Esophagus squamous epithelium (tissue), 5 donors: ENCODE data around the gene RNF212. TPM values are rescaled to one million over a fixed set of nuclear protein-coding genes. Genes with fewer than 3 reads are reported as not detected.

ENCODE experiments used
- DNase-seq: peaks from one replicate; lab custom pipeline; 2025; lab: John Stamatoyannopoulos, UW
- H3K27ac ChIP-seq, 4 donors: fragments of 200-600 bp; sonication (generic); one replicate each; pipeline ENCODE4 v1.5.1; 2016 to 2019; ENCODE audit warnings: mild to moderate bottlenecking in 1 of 4
- H3K27me3 ChIP-seq, 4 donors: fragments of 200-600 bp; sonication (generic); 1 replicate in 3 of 4; 2 replicates in 1 of 4; pipeline versions ENCODE4 v1.5.1 to v1.6.0; 2017 to 2021; ENCODE audit warnings: antibody characterized with exemption in 1 of 4
- H3K36me3 ChIP-seq, 3 donors: fragments of 200-600 bp; sonication (generic); one replicate each; pipeline ENCODE4 v1.5.1; 2016 to 2019
- H3K4me1 ChIP-seq, 3 donors: fragments of 200-600 bp; sonication (generic); one replicate each; pipeline ENCODE4 v1.5.1; 2017 to 2019
- H3K4me3 ChIP-seq, 4 donors: fragments of 200-600 bp; sonication (generic); 1 replicate in 3 of 4; 2 replicates in 1 of 4; pipeline ENCODE4 v1.5.1; 2016 to 2019; ENCODE audit warnings: mild to moderate bottlenecking in 2 of 4, moderate library complexity in 1 of 4
- H3K9me3 ChIP-seq, 3 donors: fragments of 200-600 bp; sonication (generic); one replicate each; pipeline ENCODE4 v1.5.1; 2016 to 2019
- POLR2A ChIP-seq, 4 donors: fragments of 450-650 bp; IDR thresholded peaks; one replicate each; pipeline ENCODE4 v1.6.1; 2017; ENCODE audit warnings: antibody characterized with exemption in 4 of 4, mild to moderate bottlenecking in 4 of 4, moderate library complexity in 3 of 4
- WGBS, 2 donors: methylation state at CpG; one replicate each; pipeline ENCODE4 v1.1.5; 2018; 5-methylcytosine and 5-hydroxymethylcytosine counted together
- intact Hi-C: fragments of 100-400 bp; cut with DNase I; formaldehyde crosslinking; loops from one replicate; pipeline ENCODE4 v1.15.0; 2022
- total RNA-seq, 4 donors: library from RNA; depleted of rRNA; stranded (reverse); fragments of >200 nt; gene quantifications; one replicate each; pipeline ENCODE4 v1.1.0, GENCODE V29; 2016
- TF ChIP-seq, protein P1 (sequence below), 6 experiments: fragments of 450-650 bp in 4 of 6; fragments of 200-600 bp in 2 of 6; sonication (generic) in 2 of 6; IDR thresholded peaks; one replicate each; pipeline ENCODE4 v1.5.1; 2016 to 2019; ENCODE audit warnings: antibody characterized with exemption in 6 of 6, mild to moderate bottlenecking in 4 of 6, moderate library complexity in 4 of 6
- donor health status: DM: yes; HTN: yes; CAD: no.

RNF212 gene
- total RNA-seq, 4 donors from 2014 or later: 0.53 to 6.3 (median 1.9) TPM

DNA sequence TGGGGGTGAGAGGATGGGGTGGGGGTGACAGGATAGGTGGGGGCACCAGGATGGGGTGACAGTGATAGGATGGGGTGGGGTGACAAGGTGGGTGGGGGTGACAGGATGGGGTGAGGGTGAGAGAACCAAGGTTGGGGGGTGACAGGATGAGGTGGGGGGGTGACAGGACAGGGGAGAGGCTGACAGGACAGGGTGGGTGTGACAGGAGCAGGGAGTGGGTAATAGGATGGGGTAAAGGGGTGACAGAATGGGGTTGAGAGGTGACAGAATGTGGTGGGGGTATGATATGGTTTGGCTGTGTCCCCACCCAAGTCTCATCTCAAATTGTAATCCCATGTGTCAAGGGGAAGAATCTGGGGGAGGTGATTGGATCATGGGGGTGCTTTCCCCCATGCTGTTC is 26.0 kb downstream of the RNF212 start:
- Histone ChIP-seq H3K4me3 (no peak overlapping the region), H3K9me3 (peaks cover 0 to 10% (median 9%) of the 10 kb centered on the region in 3 donors), H3K36me3 (no peaks in the 10 kb centered on the region), H3K27me3 (peaks cover 0 to 15% (median 0%) of the 10 kb centered on the region in 4 donors), H3K27ac (no peak overlapping the region), H3K4me1 (peaks cover 0 to 7% (median 4%) of the 10 kb centered on the region in 3 donors)
- TF ChIP-seq, protein P1, sequence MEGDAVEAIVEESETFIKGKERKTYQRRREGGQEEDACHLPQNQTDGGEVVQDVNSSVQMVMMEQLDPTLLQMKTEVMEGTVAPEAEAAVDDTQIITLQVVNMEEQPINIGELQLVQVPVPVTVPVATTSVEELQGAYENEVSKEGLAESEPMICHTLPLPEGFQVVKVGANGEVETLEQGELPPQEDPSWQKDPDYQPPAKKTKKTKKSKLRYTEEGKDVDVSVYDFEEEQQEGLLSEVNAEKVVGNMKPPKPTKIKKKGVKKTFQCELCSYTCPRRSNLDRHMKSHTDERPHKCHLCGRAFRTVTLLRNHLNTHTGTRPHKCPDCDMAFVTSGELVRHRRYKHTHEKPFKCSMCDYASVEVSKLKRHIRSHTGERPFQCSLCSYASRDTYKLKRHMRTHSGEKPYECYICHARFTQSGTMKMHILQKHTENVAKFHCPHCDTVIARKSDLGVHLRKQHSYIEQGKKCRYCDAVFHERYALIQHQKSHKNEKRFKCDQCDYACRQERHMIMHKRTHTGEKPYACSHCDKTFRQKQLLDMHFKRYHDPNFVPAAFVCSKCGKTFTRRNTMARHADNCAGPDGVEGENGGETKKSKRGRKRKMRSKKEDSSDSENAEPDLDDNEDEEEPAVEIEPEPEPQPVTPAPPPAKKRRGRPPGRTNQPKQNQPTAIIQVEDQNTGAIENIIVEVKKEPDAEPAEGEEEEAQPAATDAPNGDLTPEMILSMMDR (IDR thresholded peaks at IDR 0.05): no peak
- no peak for TF ChIP-seq POLR2A (IDR thresholded peaks at IDR 0.05)
- intact Hi-C loops: no loop called here
- no peak for DNase-seq

DNA sequence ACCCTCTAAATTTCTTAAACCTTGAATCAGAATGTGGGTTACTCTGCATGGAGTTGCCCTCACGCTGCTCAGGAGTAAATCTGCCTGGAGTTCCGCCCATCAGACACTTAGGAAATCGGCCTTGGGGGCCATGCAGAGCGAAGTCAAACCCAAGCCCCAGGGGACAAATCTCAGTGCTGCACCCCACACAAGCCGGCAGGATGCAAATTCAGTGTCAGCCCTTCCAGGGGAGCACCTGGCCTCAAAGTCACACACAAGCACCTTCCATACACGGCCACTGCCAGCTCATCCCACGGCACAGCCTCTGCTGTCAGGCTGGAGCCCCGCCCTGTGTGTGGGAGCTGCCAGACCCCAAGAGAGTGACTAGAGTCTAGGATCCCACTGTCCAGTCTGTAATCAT is 27.4 kb downstream of the RNF212 start:
- H3K4me1 ChIP-seq: peaks cover 10 to 16% (median 11%) of the 10 kb centered on the region in 3 donors
- H3K27ac ChIP-seq: no peak overlapping the region
- DNase-seq: no peak
- no peak for TF ChIP-seq POLR2A (IDR thresholded peaks at IDR 0.05)
- TF ChIP-seq, protein P1 (IDR thresholded peaks at IDR 0.05): no peak
- peaks cover 0 to 10% (median 9%) of the 10 kb centered on the region in 3 donors for H3K9me3 ChIP-seq
- WGBS, 2 donors: 80 to 83% methylated on average over 1 of the region's 8 CpGs
- H3K27me3 ChIP-seq: peaks cover 0 to 23% (median 0%) of the 10 kb centered on the region in 4 donors
- intact Hi-C loops: no loop called here
- no peaks in the 10 kb centered on the region for H3K36me3 ChIP-seq
- no peak overlapping the region for H3K4me3 ChIP-seq

DNA sequence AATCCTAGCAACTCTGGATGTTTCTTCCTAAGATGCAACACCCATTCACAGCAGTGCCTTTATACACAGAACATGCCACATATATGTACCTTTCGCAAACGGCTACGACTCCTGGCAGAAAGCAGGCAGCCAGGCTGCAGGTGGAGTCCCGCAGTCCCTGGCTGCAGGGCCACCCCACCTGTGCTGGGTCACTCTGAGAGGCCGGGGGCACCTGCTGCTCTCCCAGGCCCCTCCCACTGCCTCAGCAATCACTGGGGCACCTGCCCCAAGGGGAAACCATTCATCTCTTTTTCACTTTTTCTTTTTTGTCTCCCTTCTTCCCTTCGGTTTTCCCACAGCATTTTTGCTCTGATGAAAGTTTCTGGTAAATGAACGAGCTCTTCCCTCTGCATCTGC is 28.0 kb downstream of the RNF212 start:
- 86 to 91% methylated on average over 6 to 7 of the region's 7 CpGs for WGBS, 2 donors
- peaks cover 10 to 16% (median 11%) of the 10 kb centered on the region in 3 donors for H3K4me1 ChIP-seq
- intact Hi-C loops: no loop called here
- no peak for TF ChIP-seq POLR2A (IDR thresholded peaks at IDR 0.05)
- TF ChIP-seq, protein P1 (IDR thresholded peaks at IDR 0.05): no peak
- H3K27me3 ChIP-seq: peaks cover 0 to 29% (median 0%) of the 10 kb centered on the region in 4 donors
- no peak overlapping the region for H3K27ac ChIP-seq
- peaks cover 0 to 10% (median 9%) of the 10 kb centered on the region in 3 donors for H3K9me3 ChIP-seq
- no peak overlapping the region for H3K4me3 ChIP-seq
- H3K36me3 ChIP-seq: no peaks in the 10 kb centered on the region
- no peak for DNase-seq

DNA sequence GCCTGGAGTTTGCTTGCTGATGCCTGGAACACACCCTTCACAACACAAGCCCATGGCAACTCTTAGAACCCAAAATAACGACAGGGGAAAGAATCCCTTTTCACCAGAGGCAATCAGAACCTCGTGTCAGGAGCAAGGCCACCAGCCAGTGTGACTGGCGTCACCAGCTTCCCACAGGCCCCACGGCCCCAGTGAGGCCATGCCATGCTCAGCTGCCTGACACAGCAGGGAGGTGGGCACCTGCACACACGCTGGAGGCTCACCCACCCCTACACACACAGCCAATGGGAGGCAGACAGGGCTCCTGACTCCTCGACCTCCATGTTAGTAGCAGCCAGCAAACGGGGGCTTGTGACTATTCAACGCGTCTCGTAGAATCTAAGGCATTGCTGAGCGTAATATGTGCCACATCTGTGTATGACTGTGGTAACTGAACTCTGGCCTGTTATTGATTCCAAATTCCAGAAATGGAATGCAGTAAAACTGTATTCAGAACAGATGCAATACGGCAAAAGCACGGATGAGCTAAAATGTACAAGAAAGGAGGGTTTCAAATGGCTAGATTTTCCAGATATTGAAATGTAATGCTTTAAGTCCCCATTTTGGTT is 28.5 kb downstream of the RNF212 start:
- DNase-seq: no peak
- peaks cover 10 to 16% (median 11%) of the 10 kb centered on the region in 3 donors for H3K4me1 ChIP-seq
- H3K36me3 ChIP-seq: no peaks in the 10 kb centered on the region
- H3K27ac ChIP-seq: no peak overlapping the region
- peaks cover 0 to 10% (median 9%) of the 10 kb centered on the region in 3 donors for H3K9me3 ChIP-seq
- no peak for TF ChIP-seq POLR2A (IDR thresholded peaks at IDR 0.05)
- TF ChIP-seq, protein P1 (IDR thresholded peaks at IDR 0.05): no peak
- intact Hi-C loops: no loop called here
- WGBS, 2 donors: 82 to 87% methylated on average over 10 to 12 of the region's 13 CpGs
- H3K4me3 ChIP-seq: no peak overlapping the region
- H3K27me3 ChIP-seq: peaks cover 0 to 35% (median 0%) of the 10 kb centered on the region in 4 donors

DNA sequence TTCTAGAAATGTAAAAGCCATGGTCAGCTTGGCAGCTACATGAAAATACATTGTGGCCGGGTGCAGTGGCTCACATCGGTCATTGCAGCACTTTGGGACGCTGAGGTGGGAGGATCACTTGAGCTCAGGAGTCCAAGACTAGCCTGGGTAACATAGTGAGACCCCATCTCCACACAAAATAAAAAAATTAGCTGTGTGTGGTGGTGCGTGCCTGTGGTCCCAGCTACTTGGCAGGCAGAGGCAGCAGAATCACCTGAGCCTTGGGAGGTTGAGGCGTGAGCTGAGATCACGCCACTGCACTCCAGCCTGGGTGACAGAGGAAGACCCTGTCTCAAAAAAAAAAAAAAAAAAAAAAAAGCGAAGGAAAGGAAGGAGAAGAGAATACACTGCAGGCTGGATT is 29.0 kb downstream of the RNF212 start:
- DNase-seq: no peak

More for the DNA sequence above, 29.0 kb downstream of the RNF212 start:
- TF ChIP-seq, protein P1 (IDR thresholded peaks at IDR 0.05): no peak
- TF ChIP-seq POLR2A (IDR thresholded peaks at IDR 0.05): no peak
- peaks cover 0 to 10% (median 9%) of the 10 kb centered on the region in 3 donors for H3K9me3 ChIP-seq
- WGBS, 2 donors: 83 to 96% methylated on average over 7 of the region's 7 CpGs
- no peaks in the 10 kb centered on the region for H3K36me3 ChIP-seq
- no peak overlapping the region for H3K27ac ChIP-seq
- peaks cover 0 to 39% (median 0%) of the 10 kb centered on the region in 4 donors for H3K27me3 ChIP-seq
- H3K4me3 ChIP-seq: no peak overlapping the region
- peaks cover 10 to 16% (median 11%) of the 10 kb centered on the region in 3 donors for H3K4me1 ChIP-seq
- intact Hi-C loops: no loop called here
